Measurements from ENCODE around the gene KIF25. TPM values are rescaled to one million over a fixed set of nuclear protein-coding genes. Genes with fewer than 3 reads are reported as not detected.

Gene KIF25
- total RNA-seq, 1 donor from 2014 or later = 0.05 TPM

- DNase-seq (ENCODE audit: low read depth) = peak; percentile 54
Observed at GRCh38 chr6:168035098-168035660, 37.7 kb downstream of the KIF25 start.

- DNase-seq (ENCODE audit: low read depth) = peak; percentile 10
Observed at GRCh38 chr6:168035661-168036545, 38.4 kb downstream of the KIF25 start.

GRCh38 chr6:168037242-168037641 is 39.8 kb downstream of the KIF25 start:
- no peak for DNase-seq (ENCODE audit: low read depth)

- DNase-seq (ENCODE audit: low read depth) = no peak
Observed at GRCh38 chr6:168037856-168038255, 40.4 kb downstream of the KIF25 start.

GRCh38 chr6:168038576-168039140 is 41.2 kb downstream of the KIF25 start:
- no peak for DNase-seq (ENCODE audit: low read depth)

GRCh38 chr6:168039301-168039700 is 41.8 kb downstream of the KIF25 start:
- DNase-seq (ENCODE audit: low read depth) = no peak

GRCh38 chr6:168039849-168040248 is 42.4 kb downstream of the KIF25 start:
- DNase-seq (ENCODE audit: low read depth) = no peak

- DNase-seq (ENCODE audit: low read depth) = no peak
Observed at GRCh38 chr6:168040856-168041496, 43.5 kb downstream of the KIF25 start.

- DNase-seq (ENCODE audit: low read depth) = no peak
Observed at GRCh38 chr6:168041928-168042327, 44.5 kb downstream of the KIF25 start.

- no peak for DNase-seq (ENCODE audit: low read depth)
Observed at GRCh38 chr6:168042426-168043192, 45.1 kb downstream of the KIF25 start.

- no peak for DNase-seq (ENCODE audit: low read depth)
Observed at GRCh38 chr6:168043193-168043847, 45.8 kb downstream of the KIF25 start.

GRCh38 chr6:168043848-168044415 is 46.5 kb downstream of the KIF25 start:
- no peak for DNase-seq (ENCODE audit: low read depth)

- no peak for DNase-seq (ENCODE audit: low read depth)
Observed at GRCh38 chr6:168044521-168045130, 47.2 kb downstream of the KIF25 start.

GRCh38 chr6:168045141-168045691 is 47.7 kb downstream of the KIF25 start:
- DNase-seq (ENCODE audit: low read depth) = no peak

- DNase-seq (ENCODE audit: low read depth) = no peak
Observed at GRCh38 chr6:168045706-168046620, 48.5 kb downstream of the KIF25 start.

GRCh38 chr6:168046696-168047095 is 49.2 kb downstream of the KIF25 start:
- no peak for DNase-seq (ENCODE audit: low read depth)

- no peak for DNase-seq (ENCODE audit: low read depth)
Observed at GRCh38 chr6:168047841-168048723, 50.6 kb downstream of the KIF25 start.

GRCh38 chr6:168048724-168049025 is 51.2 kb downstream of the KIF25 start:
- DNase-seq (ENCODE audit: low read depth) = no peak

Measured in renal cortical epithelial cell (primary cell).